SK-N-SH treated with all-trans-retinoic acid at 6 μM for 48 hours (cell line): Measurements from ENCODE around the gene PHF2.

Experiments
- ARNTL ChIP-seq: fragments of 450-650 bp; formaldehyde crosslinking; IDR thresholded peaks from 2 replicates; pipeline ENCODE4 v1.5.0; 2020; ENCODE audit warnings: low read depth, mild to moderate bottlenecking, moderate library complexity, borderline replicate concordance
- BACH2 ChIP-seq: fragments of 250-450 bp; sonication (Bioruptor Pico); IDR thresholded peaks from 2 replicates; pipeline ENCODE4 v1.9.0; 2021; ENCODE audit warnings: mild to moderate bottlenecking, borderline replicate concordance
- OSR1 ChIP-seq: fragments of 250-450 bp; sonication (Bioruptor Pico); IDR thresholded peaks from 2 replicates; pipeline ENCODE4 v1.8.0; 2022; ENCODE audit warnings: moderate library complexity, mild to moderate bottlenecking, inconsistent platforms
- RARB ChIP-seq: fragments of 250-450 bp; sonication (Bioruptor Pico); IDR thresholded peaks from 2 replicates; pipeline ENCODE4 v1.8.0; 2021; ENCODE audit warnings: mild to moderate bottlenecking, moderate library complexity
- TCF4 ChIP-seq: fragments of 250-450 bp; sonication (Bioruptor Pico); IDR thresholded peaks from 2 replicates; pipeline ENCODE4 v1.8.0; 2021; ENCODE audit warnings: mild to moderate bottlenecking, moderate library complexity, borderline replicate concordance
- TOX ChIP-seq: fragments of 250-450 bp; sonication (Bioruptor Pico); IDR thresholded peaks from 2 replicates; pipeline ENCODE4 v1.8.0; 2021; ENCODE audit warnings: mild to moderate bottlenecking, moderate library complexity, borderline replicate concordance
- ZC3H10 ChIP-seq: fragments of 250-450 bp; sonication (Bioruptor Pico); IDR thresholded peaks from 2 replicates; pipeline ENCODE4 v1.5.1; 2021; ENCODE audit warnings: mild to moderate bottlenecking, moderate library complexity
- ZFP30 ChIP-seq: fragments of 450-650 bp; formaldehyde crosslinking; IDR thresholded peaks from 2 replicates; pipeline ENCODE4 v1.5.0; 2022; ENCODE audit warnings: mild to moderate bottlenecking, moderate library complexity
- ZNF565 ChIP-seq: fragments of 450-650 bp; formaldehyde crosslinking; conservative IDR thresholded peaks from 2 replicates; pipeline ENCODE4 v1.5.0; 2020; ENCODE audit warnings: low read depth, mild to moderate bottlenecking, moderate library complexity
- ZNF70 ChIP-seq: fragments of 450-650 bp; formaldehyde crosslinking; IDR thresholded peaks from 2 replicates; pipeline ENCODE4 v1.5.0; 2020; ENCODE audit warnings: mild to moderate bottlenecking, moderate library complexity
- TF ChIP-seq, protein P1 (sequence below): fragments of 250-450 bp; sonication (Bioruptor Pico); IDR thresholded peaks from 2 replicates; pipeline ENCODE4 v1.5.1; 2020; ENCODE audit warnings: low read depth, mild to moderate bottlenecking, moderate library complexity
- TF ChIP-seq, protein P2 (sequence below): fragments of 250-450 bp; sonication (Bioruptor Pico); IDR thresholded peaks from 2 replicates; pipeline ENCODE4 v1.8.0; 2020; ENCODE audit warnings: mild to moderate bottlenecking, moderate library complexity, borderline replicate concordance

DNA sequence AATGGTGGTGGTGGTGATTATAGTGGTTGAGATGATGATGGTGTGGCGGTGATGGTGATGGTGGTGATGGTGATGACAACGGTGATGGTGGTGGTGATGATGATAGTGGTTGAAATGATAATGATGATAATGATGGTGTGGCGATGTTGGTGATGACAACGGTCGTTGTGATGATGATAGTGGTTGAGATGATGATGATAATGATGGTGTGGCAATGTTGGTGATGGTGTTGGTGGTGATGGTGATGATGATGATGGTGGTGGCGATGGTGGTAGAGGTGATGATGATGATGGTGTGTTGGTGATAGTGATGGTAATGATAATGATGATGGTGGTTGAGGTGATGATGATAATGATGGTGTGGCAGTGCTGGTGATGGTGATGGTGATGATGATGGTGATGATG lies 48.0 kb downstream of the PHF2 start:
- TF ChIP-seq, protein P1, sequence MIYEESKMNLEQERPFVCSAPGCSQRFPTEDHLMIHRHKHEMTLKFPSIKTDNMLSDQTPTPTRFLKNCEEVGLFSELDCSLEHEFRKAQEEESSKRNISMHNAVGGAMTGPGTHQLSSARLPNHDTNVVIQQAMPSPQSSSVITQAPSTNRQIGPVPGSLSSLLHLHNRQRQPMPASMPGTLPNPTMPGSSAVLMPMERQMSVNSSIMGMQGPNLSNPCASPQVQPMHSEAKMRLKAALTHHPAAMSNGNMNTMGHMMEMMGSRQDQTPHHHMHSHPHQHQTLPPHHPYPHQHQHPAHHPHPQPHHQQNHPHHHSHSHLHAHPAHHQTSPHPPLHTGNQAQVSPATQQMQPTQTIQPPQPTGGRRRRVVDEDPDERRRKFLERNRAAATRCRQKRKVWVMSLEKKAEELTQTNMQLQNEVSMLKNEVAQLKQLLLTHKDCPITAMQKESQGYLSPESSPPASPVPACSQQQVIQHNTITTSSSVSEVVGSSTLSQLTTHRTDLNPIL (CRISPR knock-in tag): no peak
- TF ChIP-seq BACH2: no peak
- no peak for TF ChIP-seq ZNF70 (CRISPR knock-in tag)
- no peak for TF ChIP-seq ARNTL
- no peak for TF ChIP-seq OSR1 (CRISPR knock-in tag)
- TF ChIP-seq RARB (CRISPR knock-in tag): no peak
- no peak for TF ChIP-seq TOX (CRISPR knock-in tag)
- TF ChIP-seq ZNF565: no peak
- no peak for TF ChIP-seq ZC3H10 (CRISPR knock-in tag)
- no peak for TF ChIP-seq ZFP30 (CRISPR knock-in tag)
- TF ChIP-seq, protein P2, sequence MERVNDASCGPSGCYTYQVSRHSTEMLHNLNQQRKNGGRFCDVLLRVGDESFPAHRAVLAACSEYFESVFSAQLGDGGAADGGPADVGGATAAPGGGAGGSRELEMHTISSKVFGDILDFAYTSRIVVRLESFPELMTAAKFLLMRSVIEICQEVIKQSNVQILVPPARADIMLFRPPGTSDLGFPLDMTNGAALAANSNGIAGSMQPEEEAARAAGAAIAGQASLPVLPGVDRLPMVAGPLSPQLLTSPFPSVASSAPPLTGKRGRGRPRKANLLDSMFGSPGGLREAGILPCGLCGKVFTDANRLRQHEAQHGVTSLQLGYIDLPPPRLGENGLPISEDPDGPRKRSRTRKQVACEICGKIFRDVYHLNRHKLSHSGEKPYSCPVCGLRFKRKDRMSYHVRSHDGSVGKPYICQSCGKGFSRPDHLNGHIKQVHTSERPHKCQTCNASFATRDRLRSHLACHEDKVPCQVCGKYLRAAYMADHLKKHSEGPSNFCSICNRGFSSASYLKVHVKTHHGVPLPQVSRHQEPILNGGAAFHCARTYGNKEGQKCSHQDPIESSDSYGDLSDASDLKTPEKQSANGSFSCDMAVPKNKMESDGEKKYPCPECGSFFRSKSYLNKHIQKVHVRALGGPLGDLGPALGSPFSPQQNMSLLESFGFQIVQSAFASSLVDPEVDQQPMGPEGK (CRISPR knock-in tag): no peak
- TF ChIP-seq TCF4 (CRISPR knock-in tag): no peak
